ENCODE data around the gene DDI1.

The DDI1 gene

GRCh38 chr11:104036588-104036987 lies at the start of gene DDI1:
DDI1 (plus strand) TSS chr11:104036640; CDS start chr11:104036823, 183 bp downstream.
- DNase-seq, result no peak

- no peak for DNase-seq
These were observed 48.5 kb upstream of the DDI1 start for GRCh38 chr11:103987629-103988594.

- DNase-seq, result peak; percentile 7
These were observed 47.9 kb upstream of the DDI1 start for GRCh38 chr11:103988595-103988969.

- DNase-seq, result no peak
These were observed 42.9 kb upstream of the DDI1 start for GRCh38 chr11:103993507-103993906.

GRCh38 chr11:103994094-103994493 lies 42.3 kb upstream of the DDI1 start:
- no peak for DNase-seq

- DNase-seq, result no peak
These were observed 41.9 kb upstream of the DDI1 start for GRCh38 chr11:103994518-103994917.

- no peak for DNase-seq
These were observed 40.5 kb upstream of the DDI1 start for GRCh38 chr11:103995896-103996295.

GRCh38 chr11:103997082-103997481 lies 39.4 kb upstream of the DDI1 start:
- DNase-seq, result no peak

- no peak for DNase-seq
These were observed 37.5 kb upstream of the DDI1 start for GRCh38 chr11:103998826-103999508.

- DNase-seq, result peak; percentile 41
These were observed 35.6 kb upstream of the DDI1 start for GRCh38 chr11:104000798-104001197.

GRCh38 chr11:104001561-104002056 lies 34.8 kb upstream of the DDI1 start:
- peak; percentile 21 for DNase-seq

GRCh38 chr11:104003491-104003890 lies 32.9 kb upstream of the DDI1 start:
- peak; percentile 35 for DNase-seq

- DNase-seq, result peak; percentile 3
These were observed 31.1 kb upstream of the DDI1 start for GRCh38 chr11:104005234-104005855.

GRCh38 chr11:104009744-104010143 lies 26.7 kb upstream of the DDI1 start:
- no peak for DNase-seq

- DNase-seq, result no peak
These were observed 25.4 kb upstream of the DDI1 start for GRCh38 chr11:104011044-104011443.

GRCh38 chr11:104015649-104016415 lies 20.6 kb upstream of the DDI1 start:
- DNase-seq, result no peak

- DNase-seq, result no peak
These were observed 11.9 kb upstream of the DDI1 start for GRCh38 chr11:104024572-104024971.

- DNase-seq, result no peak
These were observed 7.8 kb upstream of the DDI1 start for GRCh38 chr11:104028476-104029263.

GRCh38 chr11:104033134-104033533 lies 3.3 kb upstream of the DDI1 start:
- DNase-seq, result peak; percentile 52

GRCh38 chr11:104033561-104033960 lies 2.9 kb upstream of the DDI1 start:
- no peak for DNase-seq

GRCh38 chr11:104036995-104037394 lies 555 bp downstream of the DDI1 start:
- no peak for DNase-seq

GRCh38 chr11:104041792-104042191 lies 5.4 kb downstream of the DDI1 start:
- DNase-seq, result no peak

Measured in EL (cell line).